Measurements from ENCODE around the gene RABEP1.

- TF ChIP-seq CTCF (conservative IDR thresholded peaks at IDR 0.05) (no peak), EZH2 (IDR thresholded peaks at IDR 0.05; ENCODE audit: low read depth) (no peak)
Observed at GRCh38 chr17:5378566-5379207, 96.6 kb downstream of the RABEP1 start.
